Stimulated activated naive CD8-positive, alpha-beta T cell treated with anti-CD3 and anti-CD28 coated beads, Interleukin-15, Interleukin-2, amounts not matched to agents 100 U/mL and 50 U/mL, for 24 hours (primary cell): ENCODE data around the gene NYAP2.
A peak's percentile ranks its signal among the peaks of the same experiment; 100 is the strongest.

Experiments
- ATAC-seq: fragments of 150-1000 bp; cut with Tn5 transposase; one replicate; pipeline ENCODE4 v1.10.0; 2021
- DNase-seq: peaks from one replicate; pipeline ENCODE4 v3.0.0; 2021

Gene NYAP2

GRCh38 chr2:225429717-225430116, 30.2 kb downstream of the NYAP2 start:
- ATAC-seq (no peak), DNase-seq (no peak)

- DNase-seq (no peak), ATAC-seq (no peak)
Observed at GRCh38 chr2:225431105-225431863, 31.8 kb downstream of the NYAP2 start.

DNA sequence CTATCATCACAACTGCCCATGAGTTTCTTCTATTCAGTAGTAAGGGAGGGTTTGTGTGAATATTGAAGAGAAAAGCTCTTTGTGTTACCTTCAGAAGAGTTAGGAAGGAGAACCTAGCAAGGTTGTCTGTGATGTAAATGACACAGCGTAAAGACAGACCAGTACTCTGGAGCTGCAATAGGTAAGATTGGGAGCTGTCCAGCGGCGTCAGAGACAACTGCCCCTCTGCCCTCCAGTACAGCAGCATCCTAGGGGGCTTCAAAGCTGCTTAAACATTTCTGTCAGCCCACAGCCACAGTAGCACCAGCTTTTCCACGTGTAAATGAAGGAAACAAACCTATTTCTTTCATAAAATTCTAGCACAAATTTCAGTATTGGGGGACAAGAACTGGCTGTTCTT, 34.5 kb downstream of the NYAP2 start:
- DNase-seq (no peak), ATAC-seq (no peak)

- ATAC-seq, result no peak
- DNase-seq, result no peak
Observed at GRCh38 chr2:225437319-225437718, 37.8 kb downstream of the NYAP2 start.

DNA sequence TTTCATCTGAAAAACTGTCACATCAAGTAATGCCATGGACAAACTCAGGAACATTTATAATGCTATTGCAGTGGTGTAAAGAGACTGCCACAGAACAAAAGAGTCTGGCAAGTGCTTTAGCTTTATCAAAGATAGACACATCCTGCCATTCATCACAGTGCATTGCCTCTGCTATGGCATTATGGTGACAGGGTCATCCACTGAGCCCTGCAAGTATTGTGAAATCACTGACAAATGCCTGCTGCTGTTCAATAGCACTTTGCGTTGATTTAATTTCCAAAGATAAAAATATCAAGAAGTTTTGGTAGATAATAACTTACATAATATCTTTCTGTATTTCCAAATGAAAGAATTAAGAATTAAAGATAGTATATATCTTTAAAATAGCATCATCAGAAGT, 38.7 kb downstream of the NYAP2 start:
- DNase-seq (no peak), ATAC-seq (no peak)

DNA sequence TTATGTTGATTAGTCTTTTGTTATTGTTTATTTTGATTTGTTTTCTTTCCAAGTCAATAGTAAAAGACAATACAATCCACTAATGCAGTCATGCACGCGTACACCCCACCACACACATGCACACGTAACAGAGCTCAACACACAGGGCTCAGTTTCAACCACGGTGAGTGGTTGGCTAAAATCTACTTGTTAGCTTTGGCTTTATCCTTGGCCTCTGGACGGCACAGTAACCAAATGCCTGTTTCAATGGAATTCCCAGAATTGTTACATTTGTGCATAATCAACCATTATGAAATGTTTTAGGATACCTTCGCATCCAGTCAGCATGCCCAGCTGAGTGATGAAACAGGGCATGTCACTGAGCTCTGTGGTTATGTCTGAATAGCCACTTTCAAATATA, 53.2 kb downstream of the NYAP2 start:
- DNase-seq (no peak), ATAC-seq (no peak)

DNA sequence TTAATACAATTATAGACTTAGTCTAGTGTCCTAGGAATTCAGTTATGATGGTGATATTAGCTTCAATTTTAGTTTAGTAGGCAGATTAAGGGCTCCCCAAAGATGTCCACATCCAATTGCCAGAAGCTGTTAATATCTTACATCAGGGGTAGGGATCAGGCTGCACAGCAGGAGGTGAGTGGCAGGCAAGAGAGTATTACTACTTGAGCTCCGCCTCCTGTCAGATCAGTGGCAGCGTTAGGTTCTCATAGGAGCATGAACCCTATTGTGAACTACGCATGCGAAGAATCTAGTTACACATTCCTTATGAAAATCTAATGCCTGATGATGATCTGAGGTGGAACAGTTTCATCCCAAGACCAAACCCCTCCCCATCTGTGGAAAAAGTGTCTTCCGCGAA, 54.9 kb downstream of the NYAP2 start:
- DNase-seq (no peak), ATAC-seq (no peak)

GRCh38 chr2:225456619-225457260, 57.2 kb downstream of the NYAP2 start:
- ATAC-seq (no peak), DNase-seq (no peak)

GRCh38 chr2:225457482-225457881, 58.0 kb downstream of the NYAP2 start:
- ATAC-seq (no peak), DNase-seq (no peak)

DNA sequence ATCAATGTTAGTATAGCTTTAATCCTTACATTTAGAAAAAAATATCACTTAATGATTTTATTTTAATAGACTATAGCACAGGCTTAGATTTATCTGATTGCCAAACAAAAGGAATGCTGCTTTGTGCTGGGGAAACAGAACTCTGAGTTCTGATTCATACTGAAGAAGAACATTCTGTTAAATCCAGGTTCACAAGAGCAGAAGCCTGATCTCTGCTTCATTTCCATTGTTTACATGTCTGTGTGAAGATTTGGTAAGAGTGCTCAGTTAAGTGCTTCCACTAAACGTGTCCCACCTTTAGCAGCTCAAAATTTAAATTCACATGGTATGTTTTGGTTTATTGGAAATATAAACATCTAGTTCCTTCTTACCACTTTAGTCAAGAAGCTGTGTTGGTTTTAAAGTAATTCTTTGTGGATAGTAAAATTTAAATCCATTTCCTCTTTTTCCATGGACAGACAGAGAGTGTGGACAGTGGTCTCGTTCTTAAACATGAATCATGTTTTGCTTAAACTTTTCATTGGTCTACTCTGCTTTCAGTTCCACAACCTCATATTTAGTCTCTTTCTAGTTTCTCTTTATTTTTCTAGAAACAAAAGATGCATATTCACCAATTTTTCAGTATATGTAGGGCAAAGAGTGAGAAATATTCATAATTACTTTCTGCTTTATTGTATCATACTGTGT, 59.1 kb downstream of the NYAP2 start:
- ATAC-seq, result no peak
- no peak for DNase-seq

- no peak for ATAC-seq
- DNase-seq, result no peak
Observed at GRCh38 chr2:225462417-225462816, 62.9 kb downstream of the NYAP2 start.

- ATAC-seq (no peak), DNase-seq (no peak)
Observed at GRCh38 chr2:225462945-225463344, 63.4 kb downstream of the NYAP2 start.

GRCh38 chr2:225463449-225463848, 63.9 kb downstream of the NYAP2 start:
- DNase-seq, result no peak
- no peak for ATAC-seq

- ATAC-seq (peak; percentile 68), DNase-seq (no peak)
Observed at GRCh38 chr2:225464346-225465025, 65.0 kb downstream of the NYAP2 start.

DNA sequence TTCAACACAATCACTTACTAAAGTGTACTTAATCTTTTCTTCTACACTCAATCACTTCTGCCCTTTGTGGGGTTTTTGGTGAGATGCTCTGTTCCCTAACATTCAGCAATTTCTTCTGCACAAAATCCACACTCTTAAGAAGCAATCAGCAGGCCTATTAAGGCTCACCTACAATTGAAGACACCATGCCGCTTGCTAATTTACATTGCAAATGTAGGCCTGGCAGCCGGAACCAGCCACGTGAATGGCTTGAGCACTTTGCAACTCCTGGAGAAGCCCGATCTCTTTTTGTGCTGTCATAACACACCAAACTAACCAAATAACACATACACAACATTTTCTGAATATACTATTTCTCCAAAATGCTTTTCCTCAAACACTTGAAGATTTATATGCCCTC, 66.3 kb downstream of the NYAP2 start:
- no peak for ATAC-seq
- no peak for DNase-seq

DNA sequence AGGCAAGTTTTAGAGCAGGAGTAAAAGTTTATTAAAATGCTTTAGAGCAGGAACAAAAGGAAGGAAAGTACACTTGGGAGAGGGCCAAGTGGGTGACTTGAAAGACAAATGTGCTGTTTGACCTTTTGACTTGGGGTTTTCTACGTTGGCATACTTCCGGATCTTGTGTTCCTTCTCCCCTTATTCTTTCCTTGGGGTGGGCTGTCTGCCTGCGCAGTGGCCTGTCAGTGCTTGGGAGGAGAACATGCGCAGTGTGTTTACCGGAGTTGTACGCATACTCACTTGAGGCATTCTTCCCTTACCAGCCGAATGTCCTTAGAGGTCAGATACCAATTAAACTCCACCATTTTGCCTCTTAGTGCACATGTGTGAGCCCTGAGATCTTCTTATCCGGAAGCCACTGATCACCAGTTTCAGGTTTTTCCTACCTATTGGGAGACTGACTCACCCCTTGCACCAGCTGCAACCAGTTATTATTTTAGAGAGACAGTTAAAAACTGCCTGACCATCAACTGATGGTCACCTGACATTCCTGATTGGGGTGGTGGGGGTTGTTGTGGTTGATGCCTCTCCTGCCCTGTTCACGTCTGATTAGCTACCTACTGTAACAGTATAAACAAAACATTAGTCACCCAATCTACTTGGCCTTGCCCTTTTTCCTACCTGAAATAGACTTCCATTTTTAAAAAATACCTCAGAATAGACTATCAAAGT, 67.5 kb downstream of the NYAP2 start:
- ATAC-seq (no peak), DNase-seq (no peak)

DNA sequence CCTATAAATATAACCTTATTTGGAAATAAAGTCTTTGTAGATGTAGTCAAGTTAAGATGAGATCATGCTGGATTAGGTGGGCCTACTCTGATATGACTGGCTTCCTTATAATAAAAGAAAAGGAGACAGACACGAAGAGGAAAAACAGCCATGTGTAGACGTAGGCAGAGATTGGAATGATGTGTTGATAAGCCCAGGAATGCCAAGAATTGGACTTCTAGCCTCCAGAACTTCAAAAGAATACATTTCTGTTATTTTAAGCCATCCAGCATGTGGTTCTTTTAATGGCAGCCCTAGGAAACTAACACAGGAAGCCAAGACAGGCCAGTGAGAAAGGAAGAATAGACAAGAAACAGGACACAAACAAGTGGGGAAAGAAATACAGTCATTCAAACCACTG, 68.6 kb downstream of the NYAP2 start:
- ATAC-seq (no peak), DNase-seq (no peak)

DNA sequence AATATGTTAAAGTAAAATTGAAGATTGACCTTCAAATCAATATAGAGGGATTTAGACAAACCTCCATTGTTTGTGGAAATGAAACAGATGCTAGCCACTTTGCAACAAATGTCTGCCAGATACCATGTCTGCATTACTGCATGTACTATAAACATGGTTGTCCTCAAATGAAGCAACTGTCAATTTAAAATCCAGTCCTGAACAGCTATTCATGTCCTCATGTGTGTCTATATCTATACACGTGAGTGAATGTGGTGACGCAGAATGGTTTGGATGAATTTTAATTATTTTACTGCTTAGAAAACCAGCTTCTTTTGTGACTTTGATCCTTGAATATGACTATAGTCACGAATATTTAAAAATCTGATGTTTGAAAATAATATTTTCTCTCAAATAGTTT, 71.5 kb downstream of the NYAP2 start:
- DNase-seq (no peak), ATAC-seq (no peak)

DNA sequence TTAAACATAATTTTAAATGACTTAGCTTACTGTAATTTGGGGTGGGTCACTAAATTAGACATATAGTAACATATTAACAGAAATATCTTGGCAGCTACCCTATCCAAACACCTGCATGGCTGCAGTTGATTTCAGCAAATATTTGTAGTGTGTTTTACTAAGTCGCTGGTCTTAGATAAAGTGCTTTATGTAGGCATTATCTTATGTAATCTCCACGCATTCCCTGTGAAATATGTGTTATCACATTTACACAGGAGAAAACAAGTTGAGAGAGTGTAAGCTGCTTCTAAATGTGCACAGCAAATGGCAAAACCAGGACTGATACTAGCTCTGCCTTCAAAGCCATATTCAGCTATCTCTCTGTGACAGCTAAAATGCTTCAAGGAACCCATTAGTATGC, 72.0 kb downstream of the NYAP2 start:
- ATAC-seq (no peak), DNase-seq (no peak)

GRCh38 chr2:225472161-225472560, 72.7 kb downstream of the NYAP2 start:
- ATAC-seq, result no peak
- no peak for DNase-seq

GRCh38 chr2:225479386-225479785, 79.9 kb downstream of the NYAP2 start:
- no peak for ATAC-seq
- DNase-seq, result no peak

DNA sequence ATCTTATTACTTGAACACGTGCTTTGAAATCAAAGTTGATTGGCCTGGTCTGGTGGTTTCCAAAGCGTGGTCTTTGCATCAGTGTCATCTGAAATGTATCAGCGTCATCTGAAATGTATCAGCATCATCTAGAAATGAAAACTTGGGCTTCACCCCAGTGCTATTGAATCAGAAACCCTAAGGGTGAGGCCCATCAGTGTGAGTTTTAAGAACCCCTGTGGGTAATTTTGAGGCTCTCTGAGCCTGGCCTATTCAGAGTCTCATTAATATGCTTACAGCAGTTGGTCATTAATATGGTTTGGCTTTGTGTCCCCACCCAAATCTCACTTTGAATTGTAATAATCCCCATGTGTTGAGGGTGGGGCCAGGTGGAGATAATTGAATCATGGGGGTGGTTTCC, 85.2 kb downstream of the NYAP2 start:
- ATAC-seq (no peak), DNase-seq (no peak)
